Pericardium fibroblast (primary cell): ENCODE results near the gene OR1G1. TPM values are rescaled to one million over a fixed set of nuclear protein-coding genes. Genes with fewer than 3 reads are reported as not detected.

Source experiments
- total RNA-seq: library from RNA; depleted of rRNA; stranded (reverse); fragments of >200 nt; gene quantifications from 2 replicates; pipeline ENCODE4 v1.2.3, GENCODE V29; 2015

The OR1G1 gene
- not detected in 2 replicates for total RNA-seq

GRCh38 chr17:3127451-3127850 is at the start of gene OR1G1:
TSS of gene OR1G1 (minus strand) at chr17:3127551. CDS start at chr17:3127551, 0 bp downstream.

DNA sequence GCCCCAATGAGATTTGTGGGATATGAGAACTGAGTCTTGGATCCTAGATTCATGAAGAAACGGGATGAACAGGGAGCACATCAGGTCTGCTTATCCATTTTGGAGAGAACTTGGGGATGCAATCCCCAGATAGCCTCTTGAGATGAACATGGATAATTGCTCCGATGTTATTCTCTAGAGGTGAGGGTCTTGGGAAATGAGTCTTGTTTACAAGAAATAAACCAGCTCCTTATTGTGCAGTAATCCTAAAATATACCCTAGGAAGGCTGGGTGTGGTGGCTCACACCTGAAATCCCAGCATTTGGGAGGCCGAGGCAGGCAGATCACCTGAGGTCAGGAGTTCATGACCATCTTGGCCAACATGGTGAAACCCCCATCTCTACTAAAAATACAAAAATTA is 23.0 kb downstream of the OR1G1 start, which contains the start of gene OR1D2:
Gene OR1D2 (minus strand): TSS at position 101 of the 400 bp plus-strand sequence. CDS start 11,426 bp downstream, outside the sequence.

Other genes starting within 250 kb of the OR1G1 start
- gene OR1D5, start 63.9 kb downstream of the OR1G1 start, total RNA-seq, result not detected in 2 replicates
- gene OR1D2, start 23.1 kb downstream of the OR1G1 start, total RNA-seq, result not detected in 2 replicates
- gene OR1A2, start 70.0 kb upstream of the OR1G1 start, total RNA-seq, result not detected in 2 replicates
- not detected in 2 replicates for gene OR1A1, start 80.1 kb upstream of the OR1G1 start, total RNA-seq
- not detected in 2 replicates for gene OR3A1, start 170.8 kb upstream of the OR1G1 start, total RNA-seq